GM18520 (cell line): ENCODE data around the gene SIPA1L3.
"Not testable (repeated sequence)": the region's sequence is repeated elsewhere in the genome, so short reads cannot be mapped to it uniquely, and the experiment has no call there.

Experiments used
- ATAC-seq: cut with Tn5 transposase; IDR thresholded peaks from one replicate; pipeline ENCODE4 v1.9.1; 2021; ENCODE audit not compliant: unreplicated experiment

Gene SIPA1L3

DNA sequence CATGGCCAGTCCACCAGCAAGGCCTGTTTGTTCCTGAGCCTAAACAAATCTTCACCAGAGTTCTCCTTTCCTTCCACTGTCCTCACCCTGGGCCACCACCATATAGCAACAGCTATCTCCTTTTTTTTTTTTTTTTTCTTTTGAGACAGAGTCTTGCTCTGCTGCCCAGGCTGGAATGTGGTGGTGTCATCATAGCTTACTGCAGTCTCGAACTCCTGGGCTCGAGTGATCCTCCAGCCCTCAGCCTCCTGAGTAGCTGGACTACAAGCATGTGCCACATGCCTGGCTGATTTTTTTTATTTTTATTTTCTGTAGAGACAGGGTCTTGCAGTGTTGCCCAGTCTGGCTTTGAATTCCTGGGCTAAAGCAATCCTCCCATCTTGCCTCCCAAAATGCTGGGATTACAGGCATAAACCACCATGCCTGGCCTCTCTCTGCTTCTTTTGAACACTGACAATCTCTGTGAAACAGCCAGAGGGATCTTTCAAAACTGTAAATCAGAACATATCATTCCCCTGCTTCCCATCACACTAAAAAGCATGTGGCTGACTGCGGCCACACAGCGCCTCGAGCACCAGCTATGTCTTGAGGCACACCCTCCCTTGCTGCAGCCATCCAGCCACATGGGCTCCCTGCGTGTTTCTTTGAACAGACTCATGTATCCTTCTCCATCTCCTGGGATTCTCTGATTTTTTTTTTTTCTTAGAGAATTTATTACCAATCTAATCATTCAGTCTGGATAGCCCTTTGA lies 110.6 kb downstream of the SIPA1L3 start:
- ATAC-seq = no peak

DNA sequence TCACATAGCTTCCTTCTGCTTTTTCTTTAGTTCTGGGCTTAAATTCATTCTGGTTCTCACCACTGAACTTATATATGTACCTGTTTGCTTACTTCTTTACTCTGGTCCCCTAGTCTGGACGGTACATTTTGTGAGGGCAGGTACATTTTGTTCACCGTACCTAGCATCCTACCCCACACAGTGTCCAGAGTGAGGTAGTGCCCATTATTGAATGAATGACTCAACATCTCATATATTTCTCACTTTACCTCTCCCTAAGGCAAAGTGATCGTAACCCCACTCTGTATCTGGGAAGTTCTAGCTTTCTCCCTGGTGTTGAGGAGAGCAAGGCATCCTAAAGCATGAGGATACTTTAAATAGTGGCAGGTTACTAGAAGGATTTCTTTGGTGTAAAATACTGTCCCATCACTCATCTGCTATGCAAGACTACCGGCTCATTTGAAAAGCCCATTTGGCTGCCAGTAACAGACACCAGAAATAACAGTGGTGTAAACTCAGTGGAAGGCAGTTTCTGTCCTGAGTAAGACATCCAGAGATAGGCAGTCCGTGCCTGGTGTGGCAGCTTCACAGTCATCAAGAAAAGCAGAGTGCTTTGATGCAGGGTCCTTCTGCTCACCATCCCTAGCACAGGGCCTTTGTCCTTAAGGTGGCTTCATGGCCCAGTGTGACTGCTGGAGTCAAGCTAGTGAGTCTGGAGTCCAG lies 111.8 kb downstream of the SIPA1L3 start:
- no peak for ATAC-seq

DNA sequence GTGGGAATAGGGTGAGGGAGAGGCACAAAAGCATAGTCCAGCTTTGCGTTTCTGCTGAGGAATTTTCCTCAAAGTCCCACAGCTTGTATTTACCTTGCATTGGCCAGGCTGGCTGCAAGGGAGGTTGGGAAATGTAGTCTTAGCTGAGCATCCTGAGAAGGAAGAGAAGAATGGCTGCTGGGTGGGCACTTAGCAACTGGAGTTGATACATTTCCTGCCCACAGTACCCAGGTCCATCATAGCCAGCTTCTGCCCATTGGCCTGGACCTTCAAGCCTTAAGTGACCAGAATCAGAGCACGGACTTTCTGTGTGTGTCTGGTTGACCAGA lies 112.4 kb downstream of the SIPA1L3 start:
- ATAC-seq = no peak

DNA sequence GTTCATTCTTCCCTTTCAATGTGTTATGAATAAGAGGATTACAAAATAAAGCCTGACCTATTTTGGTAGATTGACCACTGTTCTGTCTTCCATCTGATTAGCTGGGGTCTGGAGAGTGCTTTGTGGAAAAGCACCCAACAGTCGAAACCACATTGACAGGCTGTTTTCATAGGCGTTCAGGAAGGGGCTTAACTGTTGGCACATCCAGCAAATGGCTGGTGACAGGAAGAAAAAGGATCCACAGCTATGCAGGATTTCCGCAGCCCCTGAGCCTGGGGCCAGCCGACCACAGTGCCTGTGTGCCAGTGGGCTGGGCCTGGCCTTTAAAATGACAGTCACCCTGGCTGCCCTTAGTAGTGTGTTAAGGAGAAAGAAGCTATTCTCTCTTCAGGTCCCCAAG lies 113.3 kb downstream of the SIPA1L3 start:
- no peak for ATAC-seq

DNA sequence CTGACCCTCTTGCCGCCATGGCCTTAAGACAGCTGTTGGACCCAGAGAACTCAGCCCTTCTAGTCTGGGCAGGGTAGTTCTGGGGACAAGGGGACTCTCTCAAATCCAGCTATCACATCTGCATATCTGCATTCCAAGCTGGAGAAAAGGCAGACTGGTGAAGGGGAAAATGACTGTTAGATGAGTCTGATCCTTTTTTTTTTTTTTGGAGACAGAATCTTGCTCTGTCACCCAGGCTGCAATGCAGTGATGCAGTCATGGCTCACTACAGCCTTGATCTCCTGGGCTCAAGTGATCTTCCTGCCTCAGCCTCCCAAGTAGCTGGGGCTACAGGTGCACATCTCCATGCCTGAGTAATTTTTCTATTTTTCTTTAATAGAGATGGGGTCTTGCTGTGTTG lies 114.3 kb downstream of the SIPA1L3 start:
- no peak for ATAC-seq

DNA sequence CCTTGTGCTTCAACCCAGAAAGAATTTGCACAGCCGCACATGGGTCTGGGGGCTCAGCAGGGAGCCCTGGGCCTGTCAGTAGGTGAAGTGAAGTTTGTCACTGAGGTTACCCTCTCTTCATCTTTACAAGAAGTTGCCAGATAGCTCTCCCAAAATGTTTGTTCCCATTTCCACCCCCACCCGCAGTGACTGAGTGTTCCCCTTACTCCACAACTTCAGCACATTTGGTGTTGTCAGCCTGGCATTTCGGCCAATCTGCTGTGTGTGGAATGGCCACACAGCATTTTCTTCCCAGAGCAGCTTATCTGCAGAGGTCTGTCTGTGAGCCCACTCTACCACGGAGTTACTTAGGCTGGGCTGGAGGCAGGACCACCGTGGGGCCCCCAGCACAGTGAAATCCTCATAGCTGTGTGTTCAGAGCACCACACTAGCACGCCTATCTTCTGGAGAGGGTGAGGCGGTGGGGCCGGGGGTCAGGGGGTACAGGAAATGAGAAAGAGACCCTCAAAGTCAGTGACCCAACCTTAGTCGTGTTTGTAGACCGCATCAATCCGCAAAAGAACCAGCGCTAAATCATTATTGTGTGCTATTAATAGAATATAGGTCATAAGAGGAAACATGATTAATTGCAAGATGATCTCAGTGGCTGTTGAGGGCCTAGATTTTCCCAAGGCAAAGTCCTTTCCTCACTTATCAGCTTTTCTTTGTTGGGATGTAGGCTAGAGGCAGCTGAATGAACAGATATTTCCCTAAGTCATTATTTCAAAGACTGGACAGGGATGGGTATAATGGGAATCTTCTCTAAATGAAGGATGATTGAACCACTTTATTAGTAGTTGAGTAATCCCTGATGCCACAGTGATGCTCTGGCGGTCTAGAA lies 116.0 kb downstream of the SIPA1L3 start:
- ATAC-seq = no peak

DNA sequence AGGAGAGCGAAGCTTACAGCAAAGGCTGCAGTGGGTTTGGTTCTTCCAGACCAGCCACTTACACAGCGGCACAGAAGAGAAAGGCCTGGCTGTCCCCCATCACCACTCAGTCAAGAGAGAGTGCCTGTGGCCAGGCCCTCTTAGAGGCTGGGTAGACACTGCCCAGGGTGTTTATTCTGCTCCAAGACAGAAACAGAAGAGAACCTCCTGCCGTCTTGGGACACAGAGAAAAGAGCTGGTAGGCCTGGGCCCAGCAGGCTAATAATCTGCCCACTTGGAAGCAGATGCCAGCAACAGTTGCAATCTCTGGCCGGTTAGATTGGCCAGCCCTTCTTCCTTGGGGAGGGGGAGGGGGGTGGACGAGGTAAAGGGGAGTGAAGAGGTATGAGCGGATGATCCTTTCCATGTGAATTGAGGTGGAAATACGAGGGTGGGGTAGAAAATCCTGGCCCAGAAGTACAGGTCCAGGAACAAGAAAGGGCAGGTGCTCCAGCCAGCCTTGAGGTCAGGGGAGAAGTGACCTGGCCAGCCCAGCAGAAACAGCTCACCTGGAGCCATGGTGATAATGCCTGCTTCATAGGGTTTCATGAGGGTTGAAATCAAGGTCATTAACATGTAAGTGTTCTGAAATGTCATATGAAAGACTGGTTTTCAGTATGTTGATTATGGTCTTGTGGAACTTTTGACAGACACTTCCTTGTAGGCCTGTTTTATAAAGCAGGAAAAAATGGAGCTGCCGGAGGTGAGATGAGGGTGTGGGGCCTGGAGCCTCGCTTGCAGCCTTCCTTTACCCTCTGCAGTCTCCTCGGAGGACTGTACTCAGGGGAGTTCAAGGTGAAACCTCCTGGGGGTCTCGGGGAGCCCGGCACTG lies 116.9 kb downstream of the SIPA1L3 start:
- no peak for ATAC-seq

DNA sequence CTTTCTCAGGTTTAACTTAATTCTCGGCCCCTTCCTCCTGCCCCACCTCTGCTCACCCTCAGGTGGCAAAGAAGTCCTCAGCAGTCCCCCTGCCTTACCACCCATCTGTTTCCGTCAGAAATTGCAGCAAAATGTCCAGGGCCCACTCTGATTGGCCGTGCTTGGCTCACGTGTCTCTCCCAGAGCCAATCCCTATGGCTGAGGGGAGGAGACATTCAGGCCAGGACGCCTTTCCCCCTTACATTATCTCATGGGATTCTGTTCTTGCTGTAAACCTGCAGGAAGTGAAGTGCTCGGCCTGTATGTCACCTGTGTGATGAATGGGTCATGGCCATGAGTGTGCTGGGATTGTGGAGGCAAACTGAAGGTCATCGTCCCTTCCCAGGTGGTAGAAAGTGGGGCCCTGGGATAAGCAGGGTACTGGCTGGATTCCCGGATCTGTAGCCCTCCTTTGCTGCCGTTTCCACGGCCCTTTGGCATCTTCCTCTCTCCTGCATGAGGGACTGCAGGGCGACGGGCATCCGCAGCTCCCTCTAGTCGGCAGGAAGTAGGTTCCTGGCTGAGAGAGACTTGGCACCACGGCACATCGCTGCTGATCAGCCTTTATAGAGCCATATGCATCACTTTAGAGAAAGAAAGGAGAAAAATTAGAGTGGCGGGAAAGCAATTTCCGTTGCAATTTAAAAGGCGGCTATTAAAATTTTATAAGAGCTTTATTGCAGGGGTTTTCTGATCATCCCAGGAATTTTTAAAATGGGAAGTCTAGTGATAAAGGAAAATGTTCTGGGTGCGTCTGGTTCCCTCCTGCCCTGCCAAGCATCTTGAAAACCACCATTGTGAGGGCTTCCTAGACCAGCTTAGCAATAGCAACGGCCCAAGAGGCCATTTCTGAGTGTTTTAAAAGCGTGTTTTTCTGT lies 118.2 kb downstream of the SIPA1L3 start:
- ATAC-seq = no peak

DNA sequence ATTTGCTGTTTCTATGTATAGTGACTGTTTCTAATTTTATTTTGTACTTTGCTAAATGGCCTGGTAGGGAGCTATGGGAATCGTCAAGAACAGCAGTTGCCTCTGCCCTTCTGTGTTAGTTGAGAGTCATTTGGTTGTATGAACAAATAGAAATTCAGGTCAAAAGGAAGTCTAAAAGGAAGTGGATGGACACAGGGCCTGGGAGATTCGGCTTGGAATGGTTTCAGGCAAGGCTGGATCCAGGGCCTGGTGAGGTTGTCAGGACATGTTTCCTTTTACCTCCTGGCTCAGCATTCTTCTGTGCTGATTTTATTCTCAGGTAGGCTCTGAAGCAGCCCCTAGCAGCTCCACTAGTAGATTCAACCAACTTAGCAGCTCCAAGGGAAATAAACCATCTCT lies 118.9 kb downstream of the SIPA1L3 start:
- ATAC-seq = no peak

DNA sequence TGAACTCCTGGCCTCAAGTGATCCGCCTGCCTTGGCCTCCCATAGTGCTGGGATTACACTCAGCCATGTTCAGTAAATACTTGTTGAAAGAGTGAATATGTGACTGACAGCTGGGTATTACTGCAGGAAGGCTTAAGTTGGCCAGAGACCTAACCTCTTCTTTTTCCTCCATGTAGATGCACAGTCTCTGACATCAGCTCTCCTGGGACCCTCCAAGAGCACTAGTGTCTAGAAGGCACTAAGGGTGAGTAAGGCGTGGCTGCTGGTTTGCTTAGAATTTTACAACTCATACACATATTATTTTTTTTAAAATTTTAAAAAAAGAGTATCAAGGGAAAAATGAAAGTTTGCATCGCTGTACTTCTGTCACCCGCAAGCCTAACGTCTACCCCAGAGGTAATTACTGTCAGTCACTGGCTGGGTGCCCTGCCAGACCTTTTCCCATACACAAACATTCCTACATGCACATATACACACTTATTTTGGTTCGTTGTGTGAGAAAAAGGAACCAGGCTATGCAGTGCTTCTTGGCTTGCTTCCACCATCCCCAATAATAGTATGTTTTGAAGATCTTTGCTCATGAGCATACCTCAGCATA lies 122.0 kb downstream of the SIPA1L3 start:
- ATAC-seq = no peak

DNA sequence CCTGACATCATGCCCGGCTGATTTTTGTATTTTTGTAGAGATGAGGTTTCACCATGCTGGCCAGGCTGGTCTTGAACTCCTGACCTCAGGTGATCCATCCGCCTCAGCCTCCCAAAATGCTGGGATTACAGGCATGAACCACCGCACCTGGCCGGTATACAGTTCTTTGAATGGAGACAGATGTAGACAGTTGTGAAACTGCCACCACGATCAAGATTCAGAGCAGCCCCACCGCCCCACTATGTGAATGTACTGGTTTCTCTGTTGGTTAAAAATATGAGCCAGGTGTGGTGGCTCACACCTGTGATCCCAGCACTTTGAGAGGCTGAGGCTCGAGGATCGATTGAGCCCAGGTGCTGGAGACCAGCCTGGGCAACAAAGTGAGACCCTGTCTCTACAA lies 123.0 kb downstream of the SIPA1L3 start:
- ATAC-seq = not testable (repeated sequence)

DNA sequence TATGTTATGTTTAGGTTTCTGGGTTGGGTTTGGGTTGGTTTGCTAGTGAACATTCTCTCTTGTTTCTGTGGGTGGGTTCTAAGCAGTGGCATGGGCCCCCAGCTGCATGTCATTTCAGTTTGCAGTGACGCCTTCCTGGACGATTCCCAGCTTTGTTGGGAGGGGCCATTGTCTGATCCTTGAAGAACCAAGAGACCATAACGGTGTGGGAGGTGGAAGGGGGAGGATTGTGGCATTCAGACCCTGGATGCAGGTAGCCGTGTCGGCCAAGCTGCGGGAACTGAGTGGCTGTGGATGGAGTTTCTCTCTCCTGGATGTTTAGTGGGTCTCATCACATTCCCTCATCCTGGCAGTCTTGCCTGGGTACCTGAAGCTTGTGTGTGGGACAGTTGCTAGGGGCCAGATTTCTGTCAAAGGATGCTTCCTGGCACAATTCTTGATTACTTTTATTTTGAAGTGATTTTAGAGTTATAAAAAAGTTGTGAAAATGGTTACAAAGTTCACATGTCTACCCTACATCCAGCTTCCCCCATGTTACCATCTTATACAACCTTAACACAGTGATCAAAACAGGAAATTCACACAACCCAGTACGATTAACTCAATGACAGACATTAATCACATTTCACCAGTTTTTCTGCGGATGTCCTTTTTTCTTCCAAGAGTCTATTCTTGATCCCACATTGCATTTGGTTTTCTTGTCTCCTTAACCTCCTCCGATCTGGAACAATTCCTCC lies 123.8 kb downstream of the SIPA1L3 start:
- no peak for ATAC-seq

DNA sequence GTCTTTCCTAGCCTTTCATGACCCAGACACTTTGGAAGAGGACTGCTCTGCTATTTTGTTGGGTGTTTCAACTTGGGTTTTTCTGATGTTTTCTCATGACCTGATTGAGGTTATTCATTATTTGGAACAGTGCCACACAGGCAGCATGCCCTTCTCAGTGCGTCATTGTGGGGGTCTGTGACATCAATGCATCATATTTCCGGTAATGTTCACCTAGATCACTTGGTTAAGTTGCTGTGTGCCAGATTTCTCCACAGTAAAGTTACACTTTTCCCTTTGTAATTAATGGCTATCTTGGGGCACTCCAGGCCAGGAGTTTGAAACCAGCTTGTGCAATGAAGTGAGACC lies 124.4 kb downstream of the SIPA1L3 start:
- no peak for ATAC-seq

DNA sequence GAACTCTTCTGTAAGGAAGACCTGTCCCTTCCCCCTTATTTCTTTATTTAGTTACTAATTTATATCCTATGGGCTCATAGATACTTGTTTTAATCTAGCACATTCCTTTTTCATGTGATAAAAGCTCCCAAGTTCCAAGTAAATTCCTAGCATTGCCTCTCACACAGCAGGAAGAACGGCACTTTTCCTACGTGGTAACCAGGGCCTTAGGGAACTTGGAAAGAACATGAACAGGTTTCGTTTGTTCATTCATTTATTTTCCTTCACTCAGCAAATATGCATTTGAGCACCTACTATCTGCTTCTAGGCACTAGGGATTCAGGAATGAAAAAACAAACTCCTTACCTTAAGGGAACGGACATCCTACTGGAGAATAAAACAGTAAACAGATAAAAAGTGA lies 125.1 kb downstream of the SIPA1L3 start:
- ATAC-seq = no peak

DNA sequence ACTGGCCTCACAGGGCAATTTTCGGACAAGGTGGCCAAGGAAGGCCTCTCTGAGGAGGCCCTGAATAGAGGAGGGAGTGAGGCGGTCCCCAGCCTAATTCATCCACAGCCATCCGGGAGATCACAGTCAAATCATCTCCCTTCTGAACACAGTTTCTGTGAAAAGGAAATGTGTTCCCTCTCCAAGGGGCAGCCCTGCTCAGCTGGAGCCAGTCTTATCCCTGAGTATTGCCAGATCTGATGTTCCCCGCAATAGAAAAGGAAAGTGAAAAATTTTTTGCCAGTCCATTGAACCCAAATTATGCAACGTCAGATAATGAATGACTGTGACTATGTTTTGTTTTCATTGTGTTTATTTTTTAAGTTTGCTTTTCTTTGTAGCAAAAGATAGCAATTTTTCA lies 125.9 kb downstream of the SIPA1L3 start:
- no peak for ATAC-seq

DNA sequence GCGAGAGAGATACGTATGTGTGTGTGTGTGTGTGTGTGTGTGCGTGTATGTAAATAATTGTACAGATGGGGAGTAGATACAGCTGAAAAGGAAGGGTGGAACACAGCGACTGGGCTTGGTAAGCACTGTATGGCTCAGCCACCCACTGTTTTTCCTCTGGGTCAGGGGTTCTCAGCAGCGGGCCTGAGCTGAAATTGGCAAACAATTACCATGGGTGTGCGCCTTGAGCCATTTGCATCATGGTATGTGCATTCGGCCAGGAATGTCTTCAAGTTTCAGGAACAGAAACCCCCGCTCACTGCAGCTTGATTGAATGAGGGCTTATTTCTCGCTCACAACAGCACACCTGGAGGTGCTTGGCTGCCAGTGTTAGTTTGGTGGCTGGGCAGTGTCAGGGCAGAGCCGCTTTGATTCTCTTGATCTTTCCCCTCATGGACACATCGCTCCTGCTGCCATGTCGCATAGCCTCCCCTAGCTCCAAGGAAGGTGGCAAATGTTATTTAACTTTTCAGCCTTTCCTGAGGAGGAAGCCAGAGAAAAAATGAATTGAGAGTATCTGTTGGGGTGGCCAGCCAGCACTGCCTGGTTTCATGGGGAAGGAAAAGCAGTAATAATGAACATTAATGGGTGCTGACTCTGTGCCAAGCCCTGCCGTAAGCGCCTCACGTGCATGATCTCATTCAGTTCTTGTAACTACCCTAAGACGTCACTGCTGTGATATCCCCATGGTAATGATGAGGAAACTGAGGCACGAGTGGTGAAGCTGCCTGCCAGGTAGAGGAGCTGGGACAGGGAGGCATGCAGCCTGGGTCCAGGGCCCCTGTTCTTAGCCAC lies 126.9 kb downstream of the SIPA1L3 start:
- peak; percentile 38 for ATAC-seq

DNA sequence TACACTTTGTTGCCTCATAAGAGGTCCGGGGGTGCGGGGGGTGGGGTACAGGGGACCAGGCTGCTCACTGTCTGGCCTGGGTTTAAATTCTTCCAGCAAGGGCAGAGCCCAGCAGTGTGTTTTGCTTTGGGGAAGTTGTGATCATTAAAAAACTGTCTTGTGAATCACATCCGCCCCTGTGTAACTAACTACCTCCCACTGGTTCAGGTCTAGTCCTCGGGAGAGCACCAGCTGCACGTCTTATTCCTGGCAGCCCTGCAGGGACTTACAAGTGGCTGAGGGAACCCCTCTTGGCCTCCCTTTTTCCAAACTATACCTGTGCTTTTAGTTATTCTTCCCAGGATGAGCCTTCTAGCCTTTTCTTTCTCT lies 127.5 kb downstream of the SIPA1L3 start:
- no peak for ATAC-seq
